GM21825 (cell line): ENCODE data around the gene PIK3R1.

Source experiments
- ATAC-seq: cut with Tn5 transposase; IDR thresholded peaks from one replicate; pipeline ENCODE4 v1.9.1; 2021; ENCODE audit warnings: mild to moderate bottlenecking, moderate library complexity; ENCODE audit not compliant: unreplicated experiment

PIK3R1 gene

GRCh38 chr5:68249520-68249919, 34.0 kb downstream of the PIK3R1 start:
- ATAC-seq: no peak

GRCh38 chr5:68250661-68251298, 35.2 kb downstream of the PIK3R1 start:
- ATAC-seq: no peak

GRCh38 chr5:68251386-68251785, 35.8 kb downstream of the PIK3R1 start:
- no peak for ATAC-seq

- ATAC-seq: no peak
These were observed 36.4 kb downstream of the PIK3R1 start for GRCh38 chr5:68251804-68252522.

GRCh38 chr5:68252673-68253623, 37.4 kb downstream of the PIK3R1 start:
- ATAC-seq: no peak

GRCh38 chr5:68253624-68254585, 38.3 kb downstream of the PIK3R1 start:
- no peak for ATAC-seq

GRCh38 chr5:68254810-68255209, 39.3 kb downstream of the PIK3R1 start:
- no peak for ATAC-seq

- ATAC-seq: no peak
These were observed 40.0 kb downstream of the PIK3R1 start for GRCh38 chr5:68255305-68256120.

GRCh38 chr5:68257210-68257609, 41.7 kb downstream of the PIK3R1 start:
- no peak for ATAC-seq

- ATAC-seq: no peak
These were observed 43.0 kb downstream of the PIK3R1 start for GRCh38 chr5:68258531-68258930.

GRCh38 chr5:68259700-68260099, 44.1 kb downstream of the PIK3R1 start:
- ATAC-seq: no peak

GRCh38 chr5:68260467-68260866, 44.9 kb downstream of the PIK3R1 start:
- no peak for ATAC-seq

- no peak for ATAC-seq
These were observed 45.6 kb downstream of the PIK3R1 start for GRCh38 chr5:68261169-68261568.

GRCh38 chr5:68261569-68262065, 46.1 kb downstream of the PIK3R1 start:
- ATAC-seq: no peak

GRCh38 chr5:68264024-68264956, 48.7 kb downstream of the PIK3R1 start:
- no peak for ATAC-seq

GRCh38 chr5:68265347-68265746, 49.8 kb downstream of the PIK3R1 start:
- no peak for ATAC-seq

- no peak for ATAC-seq
These were observed 50.4 kb downstream of the PIK3R1 start for GRCh38 chr5:68265822-68266395.

GRCh38 chr5:68266457-68266856, 50.9 kb downstream of the PIK3R1 start:
- no peak for ATAC-seq
